GM12878 (cell line): Measurements from ENCODE around the gene CYBC1. TPM values are rescaled to one million over a fixed set of nuclear protein-coding genes. Genes with fewer than 3 reads are reported as not detected.

Source experiments
- ATAC-seq: fragments of 200-7000 bp; cut with Tn5 transposase; 3 replicates; pipeline ENCODE4 v1.9.1; 2020; ENCODE audit warnings: mild to moderate bottlenecking, moderate library complexity
- BruUV-seq: library from RNA; stranded (reverse); fragments of 400-500 nt; replicated peaks from 2 replicates; lab custom pipeline; 2021; lab: Mats Ljungman, UMichigan
- CTCF ChIA-PET: fragments of 300-600 bp; sonication (Branson Sonifier 250); formaldehyde crosslinking; extraction: SDS; loops from one replicate; lab custom pipeline; 2021; ENCODE audit warnings: inconsistent platforms; lab: Yijun Ruan, JAX
- POLR2A ChIA-PET: fragments of 350-600 bp; formaldehyde crosslinking; extraction: SDS; loops from one replicate; lab custom pipeline; 2021; ENCODE audit warnings: inconsistent platforms; lab: Charles Lee
- RAD21 ChIA-PET: fragments of 300-600 bp; sonication (Branson Sonifier 250); formaldehyde crosslinking; loops from one replicate; lab custom pipeline; 2023; ENCODE audit warnings: antibody characterized with exemption; ENCODE audit not compliant: unreplicated experiment; lab: Charles Lee
- SMC1A ChIA-PET: fragments of 300-600 bp; sonication (Branson Sonifier 250); formaldehyde crosslinking; loops from one replicate; lab custom pipeline; 2023; ENCODE audit not compliant: unreplicated experiment, uncharacterized antibody; lab: Charles Lee
- DNase-seq: peaks from one replicate; pipeline ENCODE4 v3.0.0-alpha.2; 2011; ENCODE audit warnings: low read depth, low spot score
- FAIRE-seq: peaks from 3 replicates; lab custom pipeline; 2011; peaks lifted over from hg19 to GRCh38; lab: Jason Lieb, UNC
- H2AFZ ChIP-seq: 2 replicates; pipeline ENCODE4 v1.6.0; 2011; ENCODE audit warnings: low read depth, low read length, control low read depth; ENCODE audit not compliant: control insufficient read depth
- H3K27ac ChIP-seq: 2 replicates; pipeline ENCODE4 v1.5.1; 2011; ENCODE audit warnings: control low read depth; ENCODE audit not compliant: control insufficient read depth, insufficient read depth
- H3K27me3 ChIP-seq, 2 experiments: replicated peaks in 1 of 2; 2 replicates each; pipeline versions ENCODE4 v1.6.0 to v1.6.1; 2011; ENCODE audit warnings: low read length in 1 of 2; ENCODE audit not compliant: control insufficient read depth in 2 of 2, insufficient read depth in 2 of 2
- H3K36me3 ChIP-seq, 2 experiments: 2 replicates each; pipeline ENCODE4 v1.5.1; 2011; ENCODE audit warnings: low read length in 1 of 2; ENCODE audit not compliant: control insufficient read depth in 2 of 2, insufficient read depth in 2 of 2
- H3K4me1 ChIP-seq: 2 replicates; pipeline ENCODE4 v1.6.1; 2011; ENCODE audit warnings: mild to moderate bottlenecking, low read length, moderate library complexity, mixed read lengths; ENCODE audit not compliant: control insufficient read depth, insufficient read depth
- H3K4me2 ChIP-seq: 2 replicates; pipeline ENCODE4 v1.6.0; 2011; ENCODE audit warnings: control low read depth; ENCODE audit not compliant: control insufficient read depth, insufficient read depth
- H3K4me3 ChIP-seq: fragments of 200-600 bp; sonication (generic); 2 replicates; pipeline ENCODE4 v1.5.1; 2016
- H3K79me2 ChIP-seq: 2 replicates; pipeline ENCODE4 v1.6.0; 2011; ENCODE audit warnings: low read length; ENCODE audit not compliant: control insufficient read depth, insufficient read depth
- H3K9ac ChIP-seq: 2 replicates; pipeline ENCODE4 v1.8.0; 2011; ENCODE audit warnings: low read length, control low read depth, mixed read lengths; ENCODE audit not compliant: control insufficient read depth, insufficient read depth
- H3K9me3 ChIP-seq: replicated peaks from 3 replicates; pipeline ENCODE4 v1.5.1; 2011; ENCODE audit warnings: mild to moderate bottlenecking, low read length; ENCODE audit not compliant: control insufficient read depth, insufficient read depth
- H4K20me1 ChIP-seq: 2 replicates; pipeline ENCODE4 v1.6.0; 2011; ENCODE audit not compliant: control insufficient read depth, insufficient read depth
- CEBPZ ChIP-seq: fragments of 150-350 bp; IDR thresholded peaks from 2 replicates; pipeline ENCODE4 v1.6.1; 2016; ENCODE audit warnings: low read depth, low read length
- CHD1 ChIP-seq: IDR thresholded peaks from 2 replicates; pipeline ENCODE4 v1.6.1; 2012; ENCODE audit warnings: low read depth, low read length, improper control_type of control experiment
- HDAC6 ChIP-seq: fragments of 200-600 bp; sonication (generic); IDR thresholded peaks from one replicate; pipeline ENCODE4 v1.8.0; 2017; ENCODE audit warnings: antibody characterized with exemption; ENCODE audit not compliant: unreplicated experiment
- JUND ChIP-seq: IDR thresholded peaks from 2 replicates; pipeline ENCODE4 v1.6.1; 2012; ENCODE audit warnings: low read depth, mild to moderate bottlenecking, low read length, improper control_type of control experiment, moderate library complexity
- MTA2 ChIP-seq: fragments of 450-650 bp; IDR thresholded peaks from 2 replicates; pipeline ENCODE4 v1.6.1; 2016; ENCODE audit warnings: low read depth, mild to moderate bottlenecking, moderate library complexity
- NBN ChIP-seq: fragments of 450-650 bp; IDR thresholded peaks from 2 replicates; pipeline ENCODE4 v1.6.1; 2016
- NFIC ChIP-seq: IDR thresholded peaks from 2 replicates; pipeline ENCODE4 v1.6.1; 2012; ENCODE audit warnings: low read depth, mild to moderate bottlenecking, inconsistent platforms, low read length, moderate library complexity
- RELB ChIP-seq: fragments of 450-650 bp; IDR thresholded peaks from 2 replicates; pipeline ENCODE4 v1.6.1; 2017; ENCODE audit warnings: low read depth, mild to moderate bottlenecking, moderate library complexity
- REST ChIP-seq: IDR thresholded peaks from 2 replicates; pipeline ENCODE4 v1.6.1; 2012; ENCODE audit warnings: mild to moderate bottlenecking, low read depth, low read length
- ZNF592 ChIP-seq: fragments of 450-650 bp; IDR thresholded peaks from 2 replicates; pipeline ENCODE4 v1.6.1; 2017; ENCODE audit warnings: mild to moderate bottlenecking, moderate library complexity
- WGBS: methylation state at CpG from one replicate; pipeline ENCODE4 v1.1.6; 2016; ENCODE audit warnings: low lambda C conversion rate; ENCODE audit not compliant: insufficient replicate concordance, insufficient coverage; ENCODE audit errors: missing lambda C conversion rate; 5-methylcytosine and 5-hydroxymethylcytosine counted together
- in situ Hi-C: fragments of 300-500 bp; cut with MboI; formaldehyde crosslinking; loops from 9 replicates; pipeline ENCODE4 v1.14.3; 2018; ENCODE audit warnings: mixed read lengths
- intact Hi-C: fragments of 100-400 bp; cut with micrococcal nuclease; formaldehyde crosslinking; loops from one replicate; pipeline ENCODE4 v1.14.2; 2022; ENCODE audit not compliant: unreplicated experiment
- polyA plus RNA-seq, 11 experiments: library from polyadenylated mRNA; depleted of rRNA in 4 of 11; unstranded in 6 of 11; stranded (reverse) in 5 of 11; fragments of >200 nt; fragmentation: Nextera tagmentation in 4 of 11; fragmentation: Illumina TruSeq in 1 of 11; extraction: Ambion mirVana in 4 of 11; extraction: Trizol in 1 of 11; gene quantifications; 1 replicate in 1 of 11; 2 replicates in 10 of 11; pipeline versions ENCODE4 v1.2.1 to v1.2.3, GENCODE V29; 2011 to 2016; ENCODE audit warnings: inconsistent platforms in 2 of 11, missing spikeins in 2 of 11, low read depth in 1 of 11
- total RNA-seq, 4 experiments: library from RNA; depleted of rRNA in 3 of 4; stranded (reverse); fragments of >200 nt in 3 of 4; fragmentation: Illumina TruSeq in 1 of 4; extraction: Trizol in 1 of 4; gene quantifications; 2 replicates each; pipeline versions ENCODE4 v1.2.1 to v1.2.3, GENCODE V29; 2013 to 2021

Gene CYBC1
- total and polyA plus RNA-seq, 10 of the 15 experiments (the other 5 are each of a cell fraction or from before 2014, with no cell fraction given): 4.2 to 162 (median 133) TPM

GRCh38 chr17:82475458-82475857 is 24.9 kb upstream of the CYBC1 start:
- no peak for DNase-seq
- no peak for FAIRE-seq
- no peaks in the 10 kb centered on the region; the same call in 1 of the 2 replicates for H3K79me2 ChIP-seq
- no peaks in the 10 kb centered on the region for H3K4me1 ChIP-seq
- H3K27ac ChIP-seq: no peak overlapping the region
- no TSS peak for BruUV-seq
- ATAC-seq: no peak
- ChIA-PET CTCF (no interaction called here), POLR2A (no interaction called here), SMC1A (no interaction called here), RAD21 (no interaction called here)
- H3K36me3 ChIP-seq: peaks cover 22 to 25% of the 10 kb centered on the region in 2 experiments; a peak in 3 of 4 replicates
- H2AFZ ChIP-seq: no peak overlapping the region
- WGBS: 91% methylated on average over 7 of the region's 8 CpGs
- no peak overlapping the region for H3K4me2 ChIP-seq
- no peak overlapping the region for H3K4me3 ChIP-seq
- in situ Hi-C loops: no loop called here
- H3K9me3 ChIP-seq: no peaks in the 10 kb centered on the region
- no peak overlapping the region for H3K9ac ChIP-seq
- H4K20me1 ChIP-seq: 0 out of 2 replicates have a peak, but pooled peaks cover 2% of the 10 kb centered on the region
- H3K27me3 ChIP-seq: no peaks in the 10 kb centered on the region
- intact Hi-C loops: no loop called here
- no peak for TF ChIP-seq NFIC
- no peak for TF ChIP-seq HDAC6
- no peak for TF ChIP-seq CHD1
- no peak for TF ChIP-seq ZNF592
- no peak for TF ChIP-seq REST
- TF ChIP-seq NBN: no peak
- TF ChIP-seq JUND: no peak
- no peak for TF ChIP-seq CEBPZ
- TF ChIP-seq MTA2: no peak
- no peak for TF ChIP-seq RELB
